Muscle layer of duodenum (tissue), 2 donors: ENCODE results near the gene DIRAS1.

Experiments
- H3K27ac ChIP-seq: one replicate; pipeline ENCODE4 v1.7.0; 2013; ENCODE audit warnings: mild to moderate bottlenecking, low read length
- H3K27me3 ChIP-seq: one replicate; pipeline ENCODE4 v1.7.0; 2013; ENCODE audit warnings: low read depth, mild to moderate bottlenecking, control low read depth, low read length
- H3K36me3 ChIP-seq, 2 donors: one replicate each; pipeline ENCODE4 v1.7.0; 2013; ENCODE audit warnings: low read length in 2 of 2, control low read depth in 1 of 2, mild to moderate bottlenecking in 1 of 2; ENCODE audit not compliant: insufficient read depth in 2 of 2, control insufficient read depth in 1 of 2
- H3K4me1 ChIP-seq, 2 donors: one replicate each; pipeline ENCODE4 v1.7.0; 2013; ENCODE audit warnings: low read length in 2 of 2, mild to moderate bottlenecking in 2 of 2, control low read depth in 1 of 2, moderate library complexity in 1 of 2; ENCODE audit not compliant: insufficient read depth in 2 of 2, control insufficient read depth in 1 of 2
- H3K4me3 ChIP-seq, 2 donors: one replicate each; pipeline ENCODE4 v1.7.0; 2013; ENCODE audit warnings: low read length in 2 of 2, low read depth in 1 of 2, mild to moderate bottlenecking in 1 of 2
- H3K9me3 ChIP-seq, 2 donors: one replicate each; pipeline ENCODE4 v1.7.0; 2013; ENCODE audit warnings: low read length in 2 of 2, control low read depth in 1 of 2, mild to moderate bottlenecking in 1 of 2; ENCODE audit not compliant: control insufficient read depth in 1 of 2
- donor health status: healthy.

The DIRAS1 gene

DNA sequence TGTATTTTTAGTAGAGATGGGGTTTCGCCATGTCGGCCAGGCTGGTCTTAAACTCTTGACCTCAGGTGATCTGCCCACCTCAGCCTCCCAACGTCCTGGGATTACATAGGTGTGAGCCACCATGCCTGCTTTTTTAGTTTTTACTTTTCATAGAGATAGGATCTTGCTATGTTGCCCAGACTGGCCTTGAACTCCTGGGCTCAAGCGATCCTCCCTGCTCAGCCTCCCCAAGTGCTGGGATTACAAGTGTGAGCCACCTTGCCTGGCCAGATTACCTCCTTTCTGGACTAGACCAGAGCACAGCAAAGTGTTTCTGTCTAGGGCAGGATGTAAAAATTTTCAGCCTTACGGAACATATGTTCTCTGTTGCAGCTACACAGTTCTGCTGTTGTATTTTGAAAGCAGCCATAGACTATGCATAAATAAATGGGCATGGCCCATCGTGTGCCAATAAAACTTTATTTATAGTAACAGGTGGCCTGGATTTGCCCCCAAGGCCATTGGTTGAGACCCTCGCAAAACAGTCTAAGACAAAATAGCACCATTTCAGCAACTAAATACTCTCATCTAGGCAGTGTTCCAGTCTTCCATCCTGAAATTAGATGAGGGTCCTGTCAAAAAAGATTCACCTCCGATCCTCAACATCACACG is 54.7 kb downstream of the DIRAS1 start:
- no peak overlapping the region for H3K27ac ChIP-seq
- H3K27me3 ChIP-seq = no peaks in the 10 kb centered on the region
- H3K36me3 ChIP-seq = no peaks in the 10 kb centered on the region
- H3K4me3 ChIP-seq = no peak overlapping the region
- H3K9me3 ChIP-seq = peaks cover 0 to 7% of the 10 kb centered on the region in 2 donors
- H3K4me1 ChIP-seq = no peaks in the 10 kb centered on the region

DNA sequence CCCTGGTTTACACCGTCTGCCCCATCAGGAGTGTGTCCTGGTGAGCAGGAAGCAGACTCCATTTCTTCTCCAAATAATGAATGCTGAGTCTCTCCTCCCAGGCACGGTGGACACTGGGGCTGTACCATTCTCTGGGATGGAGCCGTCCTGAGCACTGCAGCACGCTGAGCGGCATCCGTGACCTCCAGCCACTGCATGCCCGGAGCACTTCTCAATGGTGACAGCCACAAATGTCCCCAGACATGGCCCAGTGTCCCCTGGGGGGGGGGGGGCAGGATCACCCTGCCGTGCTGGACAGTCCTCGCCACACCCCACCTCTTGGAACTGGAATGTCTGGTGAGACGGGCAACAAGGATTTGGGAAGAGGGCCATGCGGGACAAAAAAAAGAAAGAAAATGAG is 56.1 kb downstream of the DIRAS1 start:
- H3K9me3 ChIP-seq = peaks cover 0 to 7% of the 10 kb centered on the region in 2 donors
- H3K27me3 ChIP-seq = no peaks in the 10 kb centered on the region
- H3K4me3 ChIP-seq = no peak overlapping the region
- no peaks in the 10 kb centered on the region for H3K4me1 ChIP-seq
- no peak overlapping the region for H3K27ac ChIP-seq
- no peaks in the 10 kb centered on the region for H3K36me3 ChIP-seq
